ENCODE measurements around the gene TIMM23.

DNA sequence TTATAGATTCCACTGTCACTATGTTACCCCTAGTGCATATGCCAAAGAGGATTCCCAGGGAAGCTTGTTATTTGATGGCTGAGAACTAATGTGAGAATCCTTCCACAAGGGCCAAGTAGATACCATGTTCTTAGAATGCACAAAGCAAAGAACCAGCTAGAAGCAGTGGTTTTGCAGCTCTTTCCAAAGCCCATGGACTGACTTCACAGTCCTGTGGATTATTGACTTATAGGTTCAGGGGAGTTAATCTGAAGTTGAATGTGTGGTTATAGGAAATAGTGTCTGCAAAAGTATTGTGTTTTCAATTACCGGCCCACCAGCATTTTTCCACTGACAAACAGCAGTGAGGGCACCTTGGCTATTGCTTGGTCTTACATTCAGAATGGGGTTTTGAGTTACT lies 28.2 kb downstream of the TIMM23 start:
- no peak for TF ChIP-seq POLR2A (IDR thresholded peaks at IDR 0.05)
- TF ChIP-seq, protein P1, sequence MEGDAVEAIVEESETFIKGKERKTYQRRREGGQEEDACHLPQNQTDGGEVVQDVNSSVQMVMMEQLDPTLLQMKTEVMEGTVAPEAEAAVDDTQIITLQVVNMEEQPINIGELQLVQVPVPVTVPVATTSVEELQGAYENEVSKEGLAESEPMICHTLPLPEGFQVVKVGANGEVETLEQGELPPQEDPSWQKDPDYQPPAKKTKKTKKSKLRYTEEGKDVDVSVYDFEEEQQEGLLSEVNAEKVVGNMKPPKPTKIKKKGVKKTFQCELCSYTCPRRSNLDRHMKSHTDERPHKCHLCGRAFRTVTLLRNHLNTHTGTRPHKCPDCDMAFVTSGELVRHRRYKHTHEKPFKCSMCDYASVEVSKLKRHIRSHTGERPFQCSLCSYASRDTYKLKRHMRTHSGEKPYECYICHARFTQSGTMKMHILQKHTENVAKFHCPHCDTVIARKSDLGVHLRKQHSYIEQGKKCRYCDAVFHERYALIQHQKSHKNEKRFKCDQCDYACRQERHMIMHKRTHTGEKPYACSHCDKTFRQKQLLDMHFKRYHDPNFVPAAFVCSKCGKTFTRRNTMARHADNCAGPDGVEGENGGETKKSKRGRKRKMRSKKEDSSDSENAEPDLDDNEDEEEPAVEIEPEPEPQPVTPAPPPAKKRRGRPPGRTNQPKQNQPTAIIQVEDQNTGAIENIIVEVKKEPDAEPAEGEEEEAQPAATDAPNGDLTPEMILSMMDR (IDR thresholded peaks at IDR 0.05): no peak
